HG03196 (cell line): Measurements from ENCODE around the gene CLMN.

Experiments used
- ATAC-seq: cut with Tn5 transposase; IDR thresholded peaks from one replicate; pipeline ENCODE4 v1.9.1; 2021; ENCODE audit not compliant: unreplicated experiment

Gene CLMN

GRCh38 chr14:95341564-95341963 is 21.9 kb upstream of the CLMN start:
- no peak for ATAC-seq

GRCh38 chr14:95341115-95341514 is 21.4 kb upstream of the CLMN start:
- ATAC-seq = no peak

GRCh38 chr14:95340201-95340697 is 20.5 kb upstream of the CLMN start:
- no peak for ATAC-seq

DNA sequence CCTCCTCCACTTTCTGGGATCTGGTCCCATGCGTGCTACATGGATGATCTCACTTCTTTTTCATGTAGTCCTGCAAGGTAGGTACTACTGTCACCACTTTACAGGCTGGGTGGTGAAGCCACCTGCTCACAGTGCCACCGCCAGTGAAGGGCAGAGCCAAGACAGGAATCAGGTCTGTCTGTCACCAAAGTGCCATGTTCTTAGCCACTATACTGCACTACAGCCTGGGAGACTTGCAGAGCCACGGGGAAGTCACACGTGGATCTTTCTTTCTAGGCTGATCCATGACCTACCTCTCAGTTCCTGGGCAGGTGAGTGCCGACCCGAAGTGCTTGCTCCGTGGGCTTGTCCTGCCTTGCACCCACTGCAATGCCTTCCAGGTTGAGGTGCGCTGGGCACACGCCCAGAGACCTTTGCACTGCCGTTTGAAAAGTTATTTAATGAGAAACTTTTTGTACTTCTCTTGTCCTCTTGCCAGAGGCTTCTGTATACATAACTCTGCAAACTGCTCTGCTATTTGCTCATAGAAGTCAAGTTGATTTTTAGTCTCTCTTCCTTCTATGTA is 19.7 kb upstream of the CLMN start:
- ATAC-seq = no peak

DNA sequence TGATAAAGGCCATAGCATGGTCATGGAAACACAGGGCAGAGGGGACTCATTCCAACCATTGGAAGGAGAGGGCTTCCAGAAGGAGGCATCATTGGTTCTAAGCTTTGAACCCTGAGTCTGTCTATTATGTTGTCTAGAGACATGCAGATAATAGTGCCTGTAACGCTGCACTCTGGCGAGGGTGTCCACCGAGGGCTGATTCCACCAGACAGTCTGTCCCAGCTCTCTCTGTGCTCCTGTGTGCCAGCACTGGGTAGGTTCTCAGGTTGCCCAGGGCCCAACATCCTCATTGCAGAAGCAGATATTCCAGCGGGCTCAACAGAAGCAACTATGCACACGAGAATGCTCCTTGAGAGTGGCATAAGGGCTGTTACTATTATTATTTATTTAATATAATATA is 18.7 kb upstream of the CLMN start:
- no peak for ATAC-seq

- no peak for ATAC-seq
These were observed 17.4 kb upstream of the CLMN start for GRCh38 chr14:95337041-95337595.

- no peak for ATAC-seq
These were observed 16.6 kb upstream of the CLMN start for GRCh38 chr14:95336192-95336760.

DNA sequence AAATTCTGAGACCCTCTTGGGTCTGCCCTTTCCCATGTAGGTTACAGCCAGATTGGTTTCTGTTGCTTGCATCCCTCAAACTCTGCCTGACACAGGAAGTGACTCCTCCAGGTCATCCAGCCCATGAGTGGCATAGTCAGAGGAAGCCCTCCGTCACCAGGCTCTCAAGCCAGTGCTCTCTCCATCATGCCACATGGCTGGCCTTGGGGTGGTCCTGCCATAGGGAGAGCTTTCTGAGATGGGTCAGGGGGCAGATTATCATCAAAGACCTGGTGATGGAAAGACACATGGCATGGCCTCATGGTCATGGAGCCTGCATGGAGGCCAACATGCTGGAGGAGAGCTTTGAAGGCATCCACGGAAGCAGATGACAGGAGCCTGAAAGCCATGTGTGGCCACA is 15.4 kb upstream of the CLMN start:
- no peak for ATAC-seq

DNA sequence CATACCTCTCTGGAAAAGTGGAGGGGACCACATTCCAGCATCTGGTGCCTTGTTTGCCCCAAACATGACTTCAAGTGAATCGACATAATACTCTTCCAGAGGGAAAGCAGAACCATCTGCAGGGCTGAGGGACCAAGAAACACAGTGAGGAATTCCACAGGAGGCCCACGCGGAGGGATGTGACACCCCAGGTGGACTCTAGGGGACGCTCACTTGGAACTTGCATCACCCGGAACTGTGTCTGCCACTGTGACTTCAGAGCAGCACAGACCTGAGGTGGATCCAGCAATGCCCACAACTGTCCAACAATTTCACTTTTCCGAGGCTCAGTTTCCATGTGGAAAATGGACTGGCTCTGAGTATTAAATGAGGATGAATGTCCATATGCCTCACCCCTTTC is 14.3 kb upstream of the CLMN start:
- no peak for ATAC-seq

GRCh38 chr14:95332641-95333040 is 12.9 kb upstream of the CLMN start:
- ATAC-seq = no peak

DNA sequence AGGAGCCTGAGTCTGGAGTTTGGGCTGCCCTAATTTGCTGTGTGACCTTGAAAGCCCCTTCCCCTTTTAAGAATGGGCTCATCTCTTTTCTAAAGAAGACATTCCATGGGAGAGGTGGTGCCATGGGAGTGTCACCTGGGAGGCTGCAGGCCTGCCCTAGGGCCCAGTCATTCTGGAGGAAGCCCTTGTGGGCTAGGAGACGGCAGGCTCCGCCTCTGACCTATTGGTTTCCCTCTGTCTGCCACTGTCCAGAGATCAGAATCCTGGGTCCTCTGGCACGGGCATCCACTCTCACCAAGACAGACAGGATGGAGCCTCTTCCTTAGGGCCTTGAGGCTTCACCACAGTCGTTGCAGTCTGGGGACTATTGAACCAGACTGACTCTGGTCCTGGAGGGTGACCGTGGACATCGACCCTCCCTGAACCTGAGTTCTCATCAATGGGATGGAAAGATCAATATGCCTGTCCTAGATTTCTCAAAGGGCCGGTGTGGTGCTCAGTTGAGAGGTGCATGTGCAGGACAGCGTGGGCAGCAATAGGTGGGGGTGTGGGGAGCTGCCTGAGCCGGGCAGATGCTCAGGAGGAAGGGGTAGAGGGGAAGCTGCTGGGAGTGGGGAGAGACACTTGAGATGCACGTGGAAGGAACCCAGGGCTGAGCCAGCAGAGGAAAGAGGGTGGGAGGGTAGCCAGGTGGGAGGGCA is 12.2 kb upstream of the CLMN start:
- no peak for ATAC-seq

DNA sequence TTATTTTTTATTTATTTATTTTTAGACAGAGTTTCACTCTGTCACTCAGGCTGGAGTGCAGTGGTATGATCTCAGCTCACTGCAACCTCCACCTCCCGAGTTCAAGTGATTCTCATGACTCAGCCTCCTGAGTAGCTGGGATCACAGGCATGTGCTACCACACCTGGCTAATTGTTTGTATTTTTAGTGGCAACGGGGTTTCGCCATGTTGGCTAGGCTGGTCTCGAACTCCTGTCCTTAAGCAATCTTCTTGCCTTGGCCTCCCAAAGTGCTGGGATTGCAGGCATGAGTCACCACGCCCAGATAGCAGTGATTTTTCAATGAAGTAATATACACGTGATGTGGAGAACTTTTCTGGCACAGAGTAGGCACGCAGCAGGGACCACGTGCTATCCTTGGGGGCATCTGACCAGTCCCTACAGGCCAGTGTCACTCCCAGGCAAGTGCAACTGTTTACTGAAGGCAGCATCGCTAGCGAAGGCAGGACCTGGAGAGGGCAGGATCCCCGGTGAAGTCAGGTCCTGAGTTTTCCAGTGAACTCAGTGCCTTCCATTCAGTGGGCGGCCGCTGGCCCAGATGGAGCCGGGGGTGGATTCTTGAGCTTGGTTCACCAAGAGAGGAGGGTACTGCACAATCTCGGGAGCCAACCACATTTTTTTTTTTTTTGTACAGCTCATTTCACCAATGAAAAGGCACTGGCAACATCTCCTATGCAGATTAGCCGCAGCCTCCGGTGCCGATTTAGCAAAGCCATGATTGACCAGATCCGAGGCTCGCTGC is 11.1 kb upstream of the CLMN start:
- ATAC-seq = no peak

GRCh38 chr14:95329941-95330340 is 10.2 kb upstream of the CLMN start:
- no peak for ATAC-seq

GRCh38 chr14:95328729-95329503 is 9.2 kb upstream of the CLMN start:
- ATAC-seq = no peak

- ATAC-seq = peak; percentile 95
These were observed 8.1 kb upstream of the CLMN start for GRCh38 chr14:95327558-95328374.

- peak; percentile 22 for ATAC-seq
These were observed 7.3 kb upstream of the CLMN start for GRCh38 chr14:95326987-95327386.

GRCh38 chr14:95323917-95324316 is 4.2 kb upstream of the CLMN start:
- ATAC-seq = no peak

- ATAC-seq = no peak
These were observed 3.7 kb upstream of the CLMN start for GRCh38 chr14:95323361-95323760.

GRCh38 chr14:95322651-95323050 is 2.9 kb upstream of the CLMN start:
- ATAC-seq = no peak
